GM18498 (cell line): ENCODE measurements around the gene PAX1.

ENCODE experiments used
- ATAC-seq: cut with Tn5 transposase; IDR thresholded peaks from one replicate; pipeline ENCODE4 v1.9.1; 2021; ENCODE audit warnings: mild to moderate bottlenecking, moderate library complexity; ENCODE audit not compliant: unreplicated experiment

The PAX1 gene

DNA sequence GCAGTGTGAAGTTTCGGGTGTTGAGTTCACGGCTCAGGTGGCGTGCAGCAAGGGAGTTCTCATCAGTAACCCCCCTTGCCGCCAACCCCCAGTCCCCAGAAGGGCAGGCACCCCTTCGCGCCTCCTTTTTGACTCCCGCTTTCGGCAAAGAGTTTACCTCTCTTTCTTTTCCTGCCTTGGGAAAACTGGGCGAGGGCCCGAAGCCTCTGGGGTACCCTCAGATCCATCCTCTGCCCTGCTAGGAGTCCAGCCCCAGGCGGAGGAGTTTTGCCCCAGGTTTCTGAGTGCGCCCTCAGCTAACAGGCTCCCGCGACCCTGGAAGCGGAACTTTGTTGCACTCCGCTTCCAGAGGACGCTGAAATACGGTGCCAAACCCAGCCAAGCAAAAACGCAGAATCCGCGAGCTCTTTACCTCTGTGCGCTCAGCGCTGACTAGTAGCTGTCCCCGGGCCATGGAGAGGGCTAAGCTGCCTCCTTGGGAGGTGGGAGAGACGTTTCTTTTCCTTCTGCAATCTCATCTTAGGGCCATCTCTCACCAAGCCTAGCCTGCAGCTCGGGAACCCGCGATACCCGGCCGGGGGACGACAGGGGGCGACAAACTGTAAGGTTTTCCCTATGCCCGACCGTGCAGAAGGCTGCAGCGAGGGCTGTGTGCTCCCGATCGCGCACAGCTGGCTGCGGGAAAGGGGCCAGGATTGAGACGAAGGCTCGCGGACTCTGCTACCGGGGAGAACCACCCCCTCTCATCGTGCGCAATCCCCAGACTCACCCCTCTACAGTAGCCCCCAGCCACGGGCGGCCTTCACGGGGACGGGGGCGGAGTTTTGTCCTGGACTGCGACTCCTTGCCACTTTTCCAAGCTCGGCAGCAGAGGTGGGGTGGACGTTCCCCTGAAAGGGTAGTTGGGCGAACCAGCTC, 2.7 kb upstream of the PAX1 start:
- no peak for ATAC-seq

DNA sequence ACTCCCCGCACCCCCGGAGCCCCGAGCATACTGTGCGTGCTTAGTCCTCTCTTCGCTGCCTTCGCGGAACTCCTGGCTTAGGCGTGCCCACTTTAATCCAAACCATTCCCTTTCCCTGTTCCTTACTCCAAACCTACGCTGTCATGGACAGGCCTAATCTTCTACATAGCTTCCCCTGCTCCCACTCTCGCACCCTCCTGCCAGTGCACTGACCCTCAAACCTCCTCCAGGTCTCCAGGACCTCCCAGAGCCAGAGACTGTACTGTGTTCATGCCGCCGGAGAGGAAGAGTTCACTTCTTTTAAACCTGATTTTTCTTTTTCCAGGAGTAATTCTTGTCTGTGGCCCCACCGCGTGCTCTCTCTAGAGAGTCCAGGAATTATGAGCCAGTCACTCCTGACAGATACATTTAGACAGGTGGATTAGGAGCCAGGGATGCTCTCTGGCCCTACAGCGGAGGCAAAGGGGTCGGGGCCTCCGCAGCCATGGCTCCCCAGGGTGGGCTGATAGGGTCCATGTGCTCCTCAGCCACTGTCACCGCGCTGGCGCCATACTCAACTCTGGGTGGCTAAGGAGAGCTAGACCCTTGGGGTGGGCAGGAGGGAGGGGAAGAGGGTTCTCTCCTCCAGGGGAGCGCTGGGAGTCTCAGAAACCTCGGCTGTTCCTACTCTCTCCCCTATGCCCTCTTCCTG, 1.6 kb upstream of the PAX1 start:
- ATAC-seq = no peak

DNA sequence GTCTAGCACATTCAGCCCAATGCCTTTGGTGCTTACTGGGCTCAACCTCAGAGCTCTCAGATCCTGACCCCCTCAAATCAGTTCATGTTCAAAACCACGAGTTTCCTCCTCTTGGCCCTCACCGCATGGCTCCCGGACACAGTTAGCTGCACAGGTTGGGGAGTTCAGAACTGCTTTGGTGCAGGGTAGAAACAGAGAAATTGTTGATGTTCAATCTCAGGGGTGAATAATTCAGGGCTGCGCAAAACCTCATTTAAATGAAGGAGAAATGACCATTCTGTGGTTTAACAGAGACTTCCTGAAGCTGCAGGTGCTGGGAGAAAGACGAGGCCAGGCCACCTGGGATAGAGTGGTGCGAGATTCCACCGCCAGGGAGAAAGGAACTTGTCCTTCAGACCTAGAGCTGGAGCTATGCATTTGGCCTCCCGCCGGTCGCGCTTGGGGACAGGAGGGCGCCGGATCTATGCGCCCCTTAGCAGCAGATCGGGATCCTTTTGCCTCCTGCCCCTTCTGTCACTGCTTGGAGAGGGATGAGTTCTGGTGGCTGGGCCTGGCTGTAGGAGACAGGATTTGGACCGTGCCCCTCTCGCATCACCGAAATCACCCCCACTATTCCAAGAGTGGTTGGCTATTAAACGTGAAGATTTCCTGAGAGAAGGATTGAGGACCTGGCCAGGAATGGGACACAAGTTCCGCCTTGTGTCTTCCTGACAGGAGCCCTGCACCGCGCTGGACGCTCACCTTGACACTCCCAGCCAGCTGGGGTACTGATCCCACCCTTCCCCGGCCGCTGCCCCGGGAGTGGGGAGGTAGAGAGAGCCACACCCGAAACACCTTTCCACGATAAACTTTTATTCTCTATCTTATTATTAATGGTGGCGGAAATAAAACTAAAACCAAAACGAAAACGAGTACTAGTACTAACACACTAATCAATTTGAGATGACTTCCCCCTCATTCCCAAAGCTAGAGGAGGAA, 767 bp upstream of the PAX1 start:
- no peak for ATAC-seq

DNA sequence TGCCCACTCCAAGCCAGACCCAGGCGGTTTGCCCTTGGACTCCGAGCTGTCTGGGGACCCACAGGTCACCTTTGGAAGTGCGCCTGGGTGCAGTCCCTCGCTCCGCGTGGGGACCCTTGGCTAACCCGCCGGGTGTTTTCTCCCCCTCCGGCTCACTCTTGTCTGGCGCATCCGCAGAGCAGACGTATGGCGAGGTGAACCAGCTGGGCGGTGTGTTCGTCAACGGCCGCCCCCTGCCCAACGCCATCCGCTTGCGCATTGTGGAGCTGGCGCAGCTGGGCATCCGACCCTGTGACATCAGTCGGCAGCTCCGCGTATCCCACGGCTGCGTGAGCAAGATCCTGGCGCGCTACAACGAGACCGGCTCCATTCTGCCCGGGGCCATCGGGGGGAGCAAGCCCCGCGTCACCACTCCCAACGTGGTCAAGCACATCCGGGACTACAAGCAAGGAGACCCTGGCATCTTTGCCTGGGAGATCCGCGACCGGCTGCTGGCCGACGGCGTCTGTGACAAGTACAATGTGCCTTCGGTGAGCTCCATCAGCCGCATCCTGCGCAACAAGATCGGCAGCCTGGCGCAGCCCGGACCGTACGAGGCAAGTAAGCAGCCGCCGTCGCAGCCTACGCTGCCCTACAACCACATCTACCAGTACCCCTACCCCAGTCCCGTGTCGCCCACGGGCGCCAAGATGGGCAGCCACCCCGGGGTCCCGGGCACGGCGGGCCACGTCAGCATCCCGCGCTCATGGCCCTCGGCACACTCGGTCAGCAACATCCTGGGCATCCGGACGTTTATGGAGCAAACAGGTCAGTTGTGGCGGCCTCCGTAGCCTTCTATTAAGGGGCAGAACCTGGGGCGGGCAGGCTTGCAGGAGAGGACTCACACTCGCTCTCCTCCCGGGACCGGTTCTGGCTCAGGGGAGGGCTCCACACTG, 1.1 kb downstream of the PAX1 start:
- ATAC-seq = no peak

DNA sequence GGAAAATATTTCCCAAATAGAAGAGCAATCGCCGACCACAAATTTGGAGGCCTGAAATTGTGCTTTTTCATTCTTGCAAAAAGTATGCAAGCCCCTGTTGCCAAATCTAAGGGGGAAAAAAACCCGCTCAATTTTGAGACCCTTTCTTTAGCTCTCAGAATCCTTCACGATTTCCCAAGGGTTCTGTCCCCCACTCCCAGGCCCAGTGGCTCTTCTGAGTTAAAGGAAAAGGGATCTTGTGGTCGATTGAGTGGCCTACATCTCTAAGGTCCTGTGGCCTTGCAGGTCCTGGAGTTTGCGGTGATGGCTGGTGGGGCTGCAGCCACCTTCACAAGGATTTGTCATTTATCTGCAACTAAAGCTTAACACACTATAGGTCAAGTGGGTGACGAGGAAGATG, 1.8 kb downstream of the PAX1 start:
- no peak for ATAC-seq

DNA sequence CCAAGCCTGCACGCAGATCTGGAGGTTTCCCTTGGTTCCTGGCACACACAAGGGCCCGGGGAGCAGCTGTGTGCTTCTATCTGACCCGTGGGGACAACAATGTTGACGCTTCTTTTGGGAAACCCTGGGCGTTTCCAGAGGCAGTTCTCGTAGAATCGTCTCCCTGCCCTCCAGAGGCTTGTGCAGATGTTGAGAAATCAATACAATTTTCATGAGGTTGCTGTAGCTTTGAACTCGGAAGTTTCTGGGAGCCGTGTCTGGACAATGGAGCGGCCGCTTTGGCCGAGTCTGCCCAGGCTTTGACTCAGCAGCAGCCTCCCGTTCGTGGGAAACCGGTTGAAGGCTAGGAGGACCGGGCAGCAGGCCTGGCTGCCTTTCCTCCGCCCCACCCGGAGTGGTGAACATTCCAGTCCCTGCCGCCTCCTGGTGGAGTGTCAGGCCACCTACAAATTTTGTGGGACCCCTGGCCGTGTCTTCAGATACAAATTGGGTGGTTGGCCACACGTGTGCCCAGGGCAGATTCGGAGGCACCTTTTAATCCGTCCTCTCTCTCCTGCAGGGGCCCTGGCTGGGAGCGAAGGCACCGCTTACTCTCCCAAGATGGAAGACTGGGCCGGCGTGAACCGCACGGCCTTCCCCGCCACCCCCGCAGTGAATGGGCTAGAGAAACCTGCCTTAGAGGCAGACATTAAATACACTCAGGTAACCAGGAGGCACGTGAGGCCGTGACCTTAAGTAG, 2.7 kb downstream of the PAX1 start:
- ATAC-seq = no peak

DNA sequence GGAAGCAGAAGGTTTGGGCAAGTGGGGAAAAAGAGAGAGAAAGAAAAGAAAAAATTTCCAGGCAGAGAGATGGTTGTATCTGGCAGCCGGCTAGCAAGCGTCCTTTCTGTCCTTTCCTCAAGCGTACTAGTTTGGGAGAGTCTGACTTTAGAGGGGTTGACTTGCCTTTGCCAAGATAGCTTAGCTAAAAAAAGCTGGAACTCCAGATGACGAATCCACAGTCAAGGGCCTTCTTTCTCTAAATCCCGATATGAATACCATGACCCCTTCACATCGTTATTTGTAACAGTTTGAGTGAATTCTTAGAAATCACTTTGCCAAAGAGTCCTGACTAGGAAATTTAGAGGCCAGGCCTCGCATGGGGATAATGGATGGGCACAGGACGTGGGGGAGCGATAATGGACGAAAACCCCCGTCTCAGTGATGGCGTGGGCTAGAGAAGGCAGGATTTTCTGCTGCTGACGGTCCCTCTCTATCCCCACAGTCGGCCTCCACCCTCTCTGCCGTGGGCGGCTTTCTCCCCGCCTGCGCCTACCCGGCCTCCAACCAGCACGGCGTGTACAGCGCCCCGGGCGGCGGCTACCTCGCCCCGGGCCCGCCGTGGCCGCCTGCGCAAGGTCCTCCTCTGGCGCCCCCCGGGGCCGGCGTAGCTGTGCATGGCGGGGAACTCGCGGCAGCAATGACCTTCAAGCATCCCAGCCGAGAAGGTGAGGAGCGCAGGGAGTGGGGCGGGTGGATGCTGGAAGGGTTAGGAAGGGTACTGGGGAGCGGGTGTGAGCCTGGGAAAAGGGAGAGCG, 3.5 kb downstream of the PAX1 start:
- ATAC-seq = no peak

DNA sequence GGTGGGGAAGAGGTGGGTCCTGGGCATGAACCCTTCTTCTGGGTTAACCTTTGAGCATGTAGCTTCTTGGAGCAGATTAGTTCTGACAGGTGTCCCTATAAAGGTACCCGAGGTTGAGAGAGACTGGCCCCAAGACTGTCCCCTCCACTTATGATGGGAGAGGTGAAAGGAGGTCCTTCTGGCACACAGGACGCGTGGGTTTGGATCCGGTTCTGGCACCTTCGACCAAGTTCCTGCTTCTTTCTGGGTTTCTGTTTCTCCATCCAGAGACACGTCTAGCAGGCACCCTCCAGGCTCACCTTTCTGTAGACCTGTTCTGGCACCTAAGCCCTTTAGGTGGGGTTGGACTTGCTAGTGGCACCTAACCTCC, 4.1 kb downstream of the PAX1 start:
- ATAC-seq = no peak

DNA sequence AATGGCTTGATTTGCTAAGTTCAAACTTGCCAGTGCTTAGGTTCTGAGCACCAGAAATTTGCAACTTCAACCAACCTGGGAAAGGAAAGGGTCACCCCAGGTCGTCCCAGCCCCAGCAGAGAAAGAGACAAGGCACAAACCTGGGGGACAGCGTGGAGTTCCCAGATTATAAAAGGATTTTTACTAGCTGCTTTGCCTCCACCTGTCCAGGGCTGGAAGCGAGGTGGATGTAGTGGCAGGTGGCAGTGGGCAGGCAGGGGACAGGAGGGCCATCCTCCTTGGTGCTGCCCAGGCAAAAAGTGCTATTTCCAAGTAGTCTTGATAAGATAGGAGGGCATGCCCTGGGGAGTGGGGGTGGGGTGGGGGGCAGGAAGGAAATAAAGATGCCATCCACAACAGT, 4.9 kb downstream of the PAX1 start:
- ATAC-seq = no peak

DNA sequence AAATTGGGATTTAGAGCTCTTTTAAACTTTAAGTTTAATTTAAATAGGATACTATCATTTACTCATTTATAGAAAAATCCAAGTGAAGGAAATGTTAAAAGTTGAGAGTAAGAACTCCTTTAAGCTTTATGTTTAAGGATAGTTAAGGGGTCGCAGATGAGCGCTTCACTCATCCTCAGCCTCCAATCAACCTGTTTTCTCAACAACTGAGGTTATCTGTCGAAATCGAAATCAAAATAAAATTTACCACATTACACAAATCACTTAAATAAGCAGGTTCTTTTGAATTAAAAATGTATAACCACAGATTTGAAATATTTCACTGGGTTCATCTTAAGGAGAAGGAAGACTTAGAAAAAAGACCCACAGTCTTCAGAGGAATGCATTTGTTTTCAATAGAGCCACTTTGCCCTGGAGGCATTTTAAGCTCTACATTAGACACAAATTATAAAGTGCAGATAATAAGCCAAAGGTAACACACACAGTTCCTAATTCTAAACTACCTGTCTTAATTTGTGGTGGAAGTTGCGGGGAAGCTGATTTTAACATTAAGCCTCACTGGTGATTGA, 5.5 kb downstream of the PAX1 start:
- no peak for ATAC-seq

DNA sequence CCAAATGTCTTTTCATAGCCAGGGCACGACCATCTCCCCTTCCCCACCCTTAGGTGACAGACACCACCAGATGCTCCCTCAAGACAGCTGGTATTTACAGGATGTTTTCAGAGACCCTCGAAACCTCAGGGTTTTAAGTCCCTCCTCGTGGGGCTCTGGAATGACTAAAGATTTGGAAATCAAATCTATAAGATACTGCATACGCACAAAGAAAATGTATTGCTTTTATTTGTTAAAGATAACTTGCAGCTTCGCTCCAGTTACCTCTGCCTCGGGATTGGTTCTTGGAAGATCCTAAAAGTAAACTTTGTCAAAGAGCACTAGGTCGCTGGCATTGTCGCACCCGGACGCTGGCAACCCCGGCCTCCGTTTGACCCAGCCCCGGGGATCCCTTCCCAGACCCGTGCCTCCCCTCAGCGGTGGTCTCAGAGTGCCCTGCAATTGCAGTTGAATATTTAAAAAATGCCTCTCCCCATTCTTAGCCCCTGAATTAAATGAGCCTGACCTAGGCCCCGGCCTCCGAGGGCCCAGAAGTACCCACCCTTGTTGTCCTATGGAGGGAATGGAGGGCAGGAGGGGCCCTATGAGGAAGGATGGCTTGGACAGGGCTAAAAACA, 7.1 kb downstream of the PAX1 start:
- no peak for ATAC-seq

DNA sequence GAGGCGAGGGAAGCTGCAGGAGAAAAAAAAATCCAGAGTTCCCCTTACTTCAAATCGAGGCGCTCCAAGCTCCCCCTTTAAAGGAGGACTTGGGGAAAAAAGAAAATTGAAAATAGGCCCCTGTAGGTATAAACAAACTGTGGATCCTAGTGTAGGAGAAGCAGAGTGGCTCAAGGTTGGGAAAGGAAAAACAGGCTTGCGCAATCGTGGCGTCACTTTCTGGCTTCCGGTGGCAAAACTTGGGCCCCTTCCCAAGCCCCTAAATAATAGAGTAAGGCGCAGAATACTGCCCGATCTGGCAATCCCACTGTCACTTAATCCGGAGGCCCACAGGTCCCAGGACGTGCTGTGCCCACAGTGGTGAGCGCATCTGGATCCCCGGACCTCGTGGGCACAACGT, 8.0 kb downstream of the PAX1 start:
- ATAC-seq = no peak

DNA sequence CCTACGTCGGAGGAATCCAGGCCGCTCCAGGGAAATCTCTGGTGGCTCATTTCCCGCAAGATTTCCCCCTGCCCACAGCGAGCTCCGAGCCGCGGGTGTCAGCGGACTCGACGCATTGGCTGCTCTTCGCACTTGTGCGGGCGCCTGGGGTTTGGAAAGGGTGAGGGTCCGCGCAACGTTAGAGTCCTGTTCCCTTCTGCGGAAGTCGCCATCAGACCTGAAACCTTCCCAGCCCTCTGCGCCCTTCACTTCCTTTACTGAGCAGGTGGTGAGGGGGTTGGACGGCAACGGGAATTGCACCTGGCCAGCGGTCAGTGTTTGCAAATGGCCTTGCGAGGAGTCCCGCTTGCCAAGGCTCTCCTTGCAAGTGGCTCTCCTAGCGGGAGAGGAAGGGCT, 8.4 kb downstream of the PAX1 start:
- no peak for ATAC-seq

DNA sequence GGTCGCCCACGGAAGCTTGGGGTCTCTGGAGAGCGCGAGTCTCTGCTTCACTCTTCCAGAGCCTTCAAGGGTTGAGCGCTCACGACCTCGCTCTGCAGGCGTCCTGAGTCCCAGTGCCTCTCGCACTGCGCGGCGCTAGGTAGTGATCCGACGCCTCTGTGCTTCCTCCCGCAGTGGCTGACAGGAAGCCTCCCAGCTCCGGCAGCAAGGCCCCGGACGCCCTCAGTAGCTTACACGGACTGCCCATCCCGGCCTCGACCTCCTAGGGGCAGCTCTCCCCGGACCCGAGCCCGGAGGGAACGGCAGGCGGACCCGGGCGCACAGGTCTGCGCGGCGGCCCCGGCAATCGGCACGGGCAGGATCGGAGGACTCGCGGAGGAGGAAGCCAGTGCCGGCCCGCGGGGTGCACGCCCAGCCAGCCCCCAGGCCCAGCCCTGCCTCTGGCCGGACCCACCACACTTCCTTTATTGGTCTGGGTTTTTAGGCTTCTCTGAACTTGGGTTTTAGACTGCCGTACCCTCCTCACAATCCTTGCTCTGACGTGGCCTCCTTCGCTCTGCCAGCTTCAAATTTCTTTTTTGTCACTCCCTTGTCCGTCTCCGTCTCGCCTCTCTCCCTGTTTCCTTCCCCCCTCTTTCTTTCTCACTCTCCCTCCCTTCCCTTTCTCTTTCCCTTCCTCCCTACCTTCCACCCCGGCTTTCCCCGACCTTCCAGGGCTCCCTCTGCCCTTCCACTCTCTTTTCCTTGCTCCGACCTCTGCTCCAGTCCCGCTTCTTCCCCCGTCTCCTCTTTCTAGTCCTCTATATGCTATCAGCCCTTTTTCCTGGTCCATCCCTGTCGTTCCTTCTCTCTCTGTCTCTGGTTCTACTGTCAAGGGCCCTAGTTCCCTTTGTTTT, 9.1 kb downstream of the PAX1 start:
- ATAC-seq = no peak

DNA sequence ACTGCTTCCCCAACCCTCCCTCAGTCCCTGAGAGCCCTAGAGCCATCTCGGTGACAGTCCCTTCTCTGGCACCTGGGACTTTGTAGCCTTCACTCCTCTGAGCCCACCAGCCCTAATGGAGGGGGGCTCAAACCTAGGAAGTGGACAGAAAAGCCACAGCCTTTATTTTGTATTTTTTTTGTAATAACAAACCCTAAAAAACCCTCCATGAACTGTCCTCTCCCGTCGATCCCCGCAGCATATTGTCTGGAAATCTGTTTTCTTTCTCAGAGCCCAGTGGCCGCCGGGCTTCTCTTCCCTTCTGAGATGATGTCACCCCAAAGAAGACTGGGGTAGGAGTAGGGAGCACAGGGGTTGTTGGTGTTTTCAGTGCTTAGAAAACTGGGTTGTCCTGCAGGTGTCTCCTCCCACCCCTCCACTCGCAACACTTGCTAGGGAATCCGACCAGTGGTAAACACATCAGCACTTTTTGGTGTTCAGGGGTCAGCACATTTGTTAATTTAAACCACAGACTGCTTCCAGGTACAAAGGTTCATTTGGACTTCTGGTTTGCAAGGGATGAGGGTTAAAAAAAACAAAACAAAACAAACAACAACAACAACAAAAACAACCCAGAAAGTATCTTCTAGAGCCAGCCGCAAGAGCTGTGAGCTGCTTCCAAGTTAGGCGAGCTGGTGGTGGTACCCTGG, 9.9 kb downstream of the PAX1 start:
- ATAC-seq = no peak

DNA sequence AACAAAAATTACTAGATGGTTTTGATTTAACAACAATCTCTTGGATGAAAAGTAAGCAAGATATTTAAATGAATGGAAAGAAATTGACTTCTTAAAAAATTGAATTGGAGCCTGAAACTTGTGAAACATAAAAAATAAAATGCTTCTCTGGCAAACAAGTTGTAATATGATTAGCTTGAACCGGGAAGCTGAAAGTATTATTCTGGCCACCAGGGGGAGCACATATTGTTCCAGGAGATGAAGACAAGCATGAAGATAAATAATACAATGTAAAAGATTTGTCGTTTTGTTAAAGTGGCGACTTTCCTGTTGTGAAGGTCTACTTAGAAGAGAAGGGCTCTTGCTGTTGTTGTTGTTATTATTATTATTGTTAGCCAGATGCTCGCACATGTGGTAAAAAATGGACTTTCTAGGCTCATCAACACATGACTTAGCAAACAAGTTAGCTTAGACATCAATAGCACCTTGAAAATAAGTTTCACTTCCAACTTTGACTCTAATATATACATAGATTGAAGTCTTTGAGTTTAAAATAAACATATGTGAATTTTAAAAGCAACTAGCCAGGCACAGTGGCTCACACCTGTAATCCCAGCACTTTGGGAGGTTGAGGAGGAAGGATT, 14.2 kb downstream of the PAX1 start:
- peak; percentile 58 for ATAC-seq
